ENCODE results near the gene ZBTB3. TPM values are rescaled to one million over a fixed set of nuclear protein-coding genes. Genes with fewer than 3 reads are reported as not detected.

Gene ZBTB3
- total and polyA plus RNA-seq, 2 of the 13 experiments (the other 11 are each of a cell fraction or from before 2014, with no cell fraction given): 3.4 to 5.2 TPM

GRCh38 chr11:62705880-62706849 is 47.8 kb downstream of the ZBTB3 start (continued):
- TF ChIP-seq SATB2 (CRISPR knock-in tag; IDR thresholded peaks at IDR 0.05): no peak
- TF ChIP-seq NFKB2 (CRISPR knock-in tag; IDR thresholded peaks at IDR 0.05; ENCODE audit: borderline replicate concordance): no peak
- 0 out of 2 replicates have a peak, but pooled peaks have one; percentile 13 for TF ChIP-seq PITX1 (CRISPR knock-in tag; IDR thresholded peaks at IDR 0.05)
- no peak for TF ChIP-seq MYC (CRISPR knock-in tag; IDR thresholded peaks at IDR 0.05; ENCODE audit: borderline replicate concordance)
- TF ChIP-seq NCOA5 (CRISPR knock-in tag; IDR thresholded peaks at IDR 0.05): no peak
- no peak for TF ChIP-seq NCOA1 (CRISPR knock-in tag; IDR thresholded peaks at IDR 0.05)
- peak; percentile 42 for TF ChIP-seq SALL1 (CRISPR knock-in tag; IDR thresholded peaks at IDR 0.05)
- TF ChIP-seq NFE2L1 (CRISPR knock-in tag; IDR thresholded peaks at IDR 0.05; ENCODE audit: borderline replicate concordance): no peak
- 0 out of 2 replicates have a peak, but pooled peaks have one; percentile 31 for TF ChIP-seq HES4 (CRISPR knock-in tag; IDR thresholded peaks at IDR 0.05; ENCODE audit: borderline replicate concordance)
- TF ChIP-seq PCBP1 (IDR thresholded peaks at IDR 0.05; ENCODE audit: borderline replicate concordance, low read depth, low read length): 0 out of 2 replicates have a peak, but pooled peaks have one; percentile 5
- TF ChIP-seq ZNF597 (CRISPR knock-in tag; IDR thresholded peaks at IDR 0.05): no peak
- TF ChIP-seq HIVEP1 (CRISPR knock-in tag; IDR thresholded peaks at IDR 0.05): peak; percentile 52; the same call in 1 of the 2 replicates
- no peak for TF ChIP-seq ZNF496 (CRISPR knock-in tag; IDR thresholded peaks at IDR 0.05; ENCODE audit: insufficient replicate concordance)
- TF ChIP-seq POLR2AphosphoS2 (IDR thresholded peaks at IDR 0.05; ENCODE audit: low read depth, low read length): no peak
- TF ChIP-seq PLSCR1 (CRISPR knock-in tag; IDR thresholded peaks at IDR 0.05; ENCODE audit: borderline replicate concordance): no peak
- no peak for TF ChIP-seq JARID2 (CRISPR knock-in tag; IDR thresholded peaks at IDR 0.05; ENCODE audit: insufficient replicate concordance)
- no peak for TF ChIP-seq ZNF703 (CRISPR knock-in tag; IDR thresholded peaks at IDR 0.05; ENCODE audit: borderline replicate concordance)
- TF ChIP-seq FOXJ3 (CRISPR knock-in tag; IDR thresholded peaks at IDR 0.05; ENCODE audit: borderline replicate concordance): no peak
- TF ChIP-seq ZNF292 (CRISPR knock-in tag; IDR thresholded peaks at IDR 0.05; ENCODE audit: borderline replicate concordance, low read depth): no peak
- no peak for TF ChIP-seq MTF2 (CRISPR knock-in tag; IDR thresholded peaks at IDR 0.05; ENCODE audit: borderline replicate concordance)
- no peak for TF ChIP-seq ZBTB14 (CRISPR knock-in tag; IDR thresholded peaks at IDR 0.05)
- TF ChIP-seq MLXIP (CRISPR knock-in tag; IDR thresholded peaks at IDR 0.05; ENCODE audit: borderline replicate concordance): no peak
- TF ChIP-seq PAWR (CRISPR knock-in tag; IDR thresholded peaks at IDR 0.05; ENCODE audit: borderline replicate concordance): no peak
